Gastroesophageal sphincter (tissue), 4 donors: ENCODE measurements around the gene CHKA. TPM values are rescaled to one million over a fixed set of nuclear protein-coding genes. Genes with fewer than 3 reads are reported as not detected.

Experiments used
- ATAC-seq: fragments of 150-250 bp; one replicate; pipeline ENCODE4 v1.9.1; 2016; ENCODE audit warnings: mild to moderate bottlenecking, moderate library complexity
- H3K27ac ChIP-seq, 4 donors: fragments of 200-600 bp; sonication (generic) in 3 of 4; 1 replicate in 3 of 4; 2 replicates in 1 of 4; pipeline ENCODE4 v1.5.1; 2016 to 2019
- H3K27me3 ChIP-seq: fragments of 200-600 bp; sonication (generic); one replicate; pipeline ENCODE4 v1.5.1; 2019
- H3K36me3 ChIP-seq, 2 donors: fragments of 200-600 bp; sonication (generic); one replicate each; pipeline ENCODE4 v1.5.1; 2019; ENCODE audit warnings: control low read depth in 1 of 2
- H3K4me1 ChIP-seq, 3 donors: fragments of 200-600 bp; sonication (generic); 1 replicate in 2 of 3; 2 replicates in 1 of 3; pipeline ENCODE4 v1.5.1; 2016 to 2019; ENCODE audit warnings: control low read depth in 2 of 3
- H3K4me3 ChIP-seq, 2 donors: fragments of 200-600 bp; sonication (generic); one replicate each; pipeline ENCODE4 v1.5.1; 2019; ENCODE audit warnings: mild to moderate bottlenecking in 1 of 2, moderate library complexity in 1 of 2
- H3K9me3 ChIP-seq, 3 donors: fragments of 200-600 bp; sonication (generic); one replicate each; pipeline ENCODE4 v1.5.1; 2017 to 2019; ENCODE audit warnings: control low read depth in 2 of 3
- CTCF ChIP-seq, 4 experiments: fragments of 200-600 bp in 2 of 4; fragments of 450-650 bp in 2 of 4; sonication (generic) in 1 of 4; IDR thresholded peaks; one replicate each; pipeline ENCODE4 v1.5.1; 2017 to 2019; ENCODE audit warnings: antibody characterized with exemption in 4 of 4, mild to moderate bottlenecking in 2 of 4, moderate library complexity in 2 of 4
- EP300 ChIP-seq: sonication (generic); formaldehyde crosslinking; IDR thresholded peaks from one replicate; pipeline ENCODE4 v1.6.1; 2017; ENCODE audit warnings: antibody characterized with exemption, mild to moderate bottlenecking
- POLR2A ChIP-seq, 2 donors: fragments of 450-650 bp; IDR thresholded peaks; one replicate each; pipeline ENCODE4 v1.6.1; 2017; ENCODE audit warnings: antibody characterized with exemption in 2 of 2, mild to moderate bottlenecking in 2 of 2, moderate library complexity in 1 of 2
- POLR2AphosphoS5 ChIP-seq: sonication (generic); formaldehyde crosslinking; IDR thresholded peaks from one replicate; pipeline ENCODE4 v1.6.1; 2017; ENCODE audit warnings: antibody characterized with exemption
- WGBS, 2 donors: methylation state at CpG; one replicate each; pipeline ENCODE4 v1.1.5; 2018; ENCODE audit warnings: low coverage in 1 of 2; 5-methylcytosine and 5-hydroxymethylcytosine counted together
- total RNA-seq, 4 donors: library from RNA; depleted of rRNA; stranded (reverse); fragments of >200 nt; gene quantifications; one replicate each; pipeline ENCODE4 v1.1.0, GENCODE V29; 2016

CHKA gene
- total RNA-seq, 4 donors from 2014 or later, result 11.1 to 66.1 (median 33.9) TPM

GRCh38 chr11:68033708-68034045 lies 87.5 kb downstream of the CHKA start:
- peak overlapping the region in 2 of 4 donors; percentile 14 to 29 for H3K27ac ChIP-seq
- 100% methylated on average over 1 of the region's 12 CpGs; no CpG with 5 or more reads in 1 of the 2 donors for WGBS, 2 donors
- H3K9me3 ChIP-seq, result no peaks in the 10 kb centered on the region
- H3K4me1 ChIP-seq, result peaks cover 4 to 68% (median 30%) of the 10 kb centered on the region in 3 donors
- H3K27me3 ChIP-seq, result no peaks in the 10 kb centered on the region
- no peak for TF ChIP-seq EP300
- no peak for TF ChIP-seq POLR2A (IDR thresholded peaks at IDR 0.05)
- H3K36me3 ChIP-seq, result peaks cover 0 to 49% of the 10 kb centered on the region in 2 donors
- ATAC-seq, result no peak
- no peak overlapping the region for H3K4me3 ChIP-seq

- ATAC-seq, result no peak
- 100% methylated on average over 1 of the region's 29 CpGs; no CpG with 5 or more reads in 1 of the 2 donors for WGBS, 2 donors
Measured at GRCh38 chr11:68032997-68033707, 88.0 kb downstream of the CHKA start.

GRCh38 chr11:68032003-68032402 lies 89.2 kb downstream of the CHKA start:
- peaks cover 0 to 56% of the 10 kb centered on the region in 2 donors for H3K36me3 ChIP-seq
- H3K27me3 ChIP-seq, result no peaks in the 10 kb centered on the region
- peak overlapping the region in 3 of 4 donors; percentile 89 to 92 (median 91) for H3K27ac ChIP-seq
- H3K4me3 ChIP-seq, result peak overlapping the region in 1 of 2 donors; percentile 87
- ATAC-seq, result no peak
- TF ChIP-seq EP300, result no peak
- no peak for TF ChIP-seq CTCF (IDR thresholded peaks at IDR 0.05)
- no peak for TF ChIP-seq POLR2AphosphoS5
- no peak for TF ChIP-seq POLR2A (IDR thresholded peaks at IDR 0.05)
- H3K9me3 ChIP-seq, result no peaks in the 10 kb centered on the region
- 71 to 88% methylated on average over 2 to 9 of the region's 9 CpGs for WGBS, 2 donors
- H3K4me1 ChIP-seq, result peaks cover 0 to 51% (median 18%) of the 10 kb centered on the region in 3 donors

More at GRCh38 chr11:68032997-68033707, 88.0 kb downstream of the CHKA start:
- no peaks in the 10 kb centered on the region for H3K27me3 ChIP-seq
- peaks cover under 1 to 62% (median 25%) of the 10 kb centered on the region in 3 donors for H3K4me1 ChIP-seq
- H3K4me3 ChIP-seq, result no peak overlapping the region
- H3K9me3 ChIP-seq, result no peaks in the 10 kb centered on the region
- H3K27ac ChIP-seq, result peak overlapping the region in 2 of 4 donors; percentile 29 to 91
- H3K36me3 ChIP-seq, result peaks cover 0 to 49% of the 10 kb centered on the region in 2 donors
- TF ChIP-seq EP300 (no peak), POLR2A (IDR thresholded peaks at IDR 0.05) (no peak), CTCF (IDR thresholded peaks at IDR 0.05) (no peak), POLR2AphosphoS5 (no peak)

GRCh38 chr11:68031144-68031464 lies 90.1 kb downstream of the CHKA start:
- H3K9me3 ChIP-seq, result no peaks in the 10 kb centered on the region
- H3K27ac ChIP-seq, result peak overlapping the region; percentile 85 to 92 (median 90)
- no peak for ATAC-seq
- peaks cover 0 to 42% (median 18%) of the 10 kb centered on the region in 3 donors for H3K4me1 ChIP-seq
- H3K36me3 ChIP-seq, result peaks cover 0 to 47% of the 10 kb centered on the region in 2 donors
- H3K27me3 ChIP-seq, result no peaks in the 10 kb centered on the region
- 0 to 10% methylated on average over 3 to 10 of the region's 10 CpGs for WGBS, 2 donors
- H3K4me3 ChIP-seq, result peak overlapping the region; percentile 87 to 92
- TF ChIP-seq CTCF (IDR thresholded peaks at IDR 0.05) (no peak), POLR2A (IDR thresholded peaks at IDR 0.05) (no peak), POLR2AphosphoS5 (no peak)

GRCh38 chr11:68030318-68031143 lies 90.7 kb downstream of the CHKA start, which contains the start of gene NDUFS8:
NDUFS8 (plus strand) TSS chr11:68030681; CDS start chr11:68032152, 1,471 bp downstream.
- peak; percentile 99 for ATAC-seq
- H3K36me3 ChIP-seq, result peaks cover 0 to 46% of the 10 kb centered on the region in 2 donors
- H3K27ac ChIP-seq, result peak within 1 kb of the TSS; percentile 85 to 92 (median 90)
- peak within 1 kb of the TSS; percentile 87 to 92 for H3K4me3 ChIP-seq
- WGBS, 2 donors, result 0 to 1% methylated on average over 1 to 18 of the region's 56 CpGs
- peaks cover 0 to 40% (median 18%) of the 10 kb centered on the region in 3 donors for H3K4me1 ChIP-seq
- TF ChIP-seq POLR2A (IDR thresholded peaks at IDR 0.05) (peak in 1 of 2 donors; percentile 61), CTCF (IDR thresholded peaks at IDR 0.05) (no peak), POLR2AphosphoS5 (peak; percentile 55), EP300 (no peak)
- H3K27me3 ChIP-seq, result no peaks in the 10 kb centered on the region
- H3K9me3 ChIP-seq, result no peaks in the 10 kb centered on the region
